Smooth muscle cell (in vitro differentiated cells): ENCODE data around the gene MYH13. TPM values are rescaled to one million over a fixed set of nuclear protein-coding genes. Genes with fewer than 3 reads are reported as not detected.

ENCODE experiments used
- DNase-seq: peaks from one replicate; lab custom pipeline; 2025; ENCODE audit not compliant: unreplicated experiment; lab: John Stamatoyannopoulos, UW
- H2AFZ ChIP-seq: fragments of 200-600 bp; sonication (generic); 2 replicates; pipeline ENCODE4 v1.6.0; 2016; ENCODE audit warnings: antibody characterized with exemption, low read depth, mild to moderate bottlenecking
- H3F3A ChIP-seq: fragments of 200-600 bp; sonication (generic); 2 replicates; pipeline ENCODE4 v1.6.0; 2017; ENCODE audit warnings: antibody characterized with exemption, low read depth
- H3K27ac ChIP-seq: fragments of 200-600 bp; sonication (generic); 2 replicates; pipeline ENCODE4 v1.5.1; 2016; ENCODE audit warnings: low read depth, mild to moderate bottlenecking
- H3K27me3 ChIP-seq: fragments of 200-600 bp; sonication (generic); 2 replicates; pipeline ENCODE4 v1.6.1; 2016; ENCODE audit warnings: low read depth, mild to moderate bottlenecking
- H3K36me3 ChIP-seq: fragments of 200-600 bp; sonication (generic); 2 replicates; pipeline ENCODE4 v1.5.1; 2016; ENCODE audit warnings: low read depth
- H3K4me1 ChIP-seq: fragments of 200-600 bp; sonication (generic); 2 replicates; pipeline ENCODE4 v1.5.1; 2016; ENCODE audit warnings: low read depth
- H3K4me2 ChIP-seq: fragments of 200-600 bp; sonication (generic); 2 replicates; pipeline ENCODE4 v1.6.0; 2016; ENCODE audit warnings: mild to moderate bottlenecking
- H3K4me3 ChIP-seq: fragments of 200-600 bp; sonication (generic); 2 replicates; pipeline ENCODE4 v1.5.1; 2016; ENCODE audit warnings: mild to moderate bottlenecking
- H3K79me2 ChIP-seq: fragments of 200-600 bp; sonication (generic); 2 replicates; pipeline ENCODE4 v1.6.0; 2016; ENCODE audit warnings: low read depth, mild to moderate bottlenecking
- H3K9ac ChIP-seq: fragments of 200-600 bp; sonication (generic); 2 replicates; pipeline ENCODE4 v1.6.0; 2016; ENCODE audit warnings: low read depth
- H3K9me3 ChIP-seq: fragments of 200-600 bp; sonication (generic); replicated peaks from 2 replicates; pipeline ENCODE4 v1.5.1; 2016; ENCODE audit warnings: low read depth
- H4K20me1 ChIP-seq: fragments of 200-600 bp; sonication (generic); 2 replicates; pipeline ENCODE4 v1.6.0; 2016; ENCODE audit warnings: low read depth
- WGBS: methylation state at CpG from one replicate; pipeline ENCODE4 v1.1.7; 2016; ENCODE audit warnings: low lambda C conversion rate; 5-methylcytosine and 5-hydroxymethylcytosine counted together
- polyA plus RNA-seq: library from polyadenylated mRNA; unstranded; fragments of >200 nt; fragmentation: Nextera tagmentation; extraction: Ambion mirVana; gene quantifications from 2 replicates; pipeline ENCODE4 v1.2.1, GENCODE V29; 2016
- total RNA-seq: library from RNA; depleted of rRNA; stranded (reverse); fragments of >200 nt; gene quantifications from 2 replicates; pipeline ENCODE4 v1.2.3, GENCODE V29; 2014
- TF ChIP-seq, protein P1 (sequence below): fragments of 200-600 bp; sonication (generic); IDR thresholded peaks from 2 replicates; pipeline ENCODE4 v1.5.1; 2017; ENCODE audit warnings: borderline replicate concordance, mild to moderate bottlenecking, antibody characterized with exemption; ENCODE audit not compliant: insufficient read depth, poor library complexity, severe bottlenecking

The MYH13 gene
- total and polyA plus RNA-seq, 2 experiments from 2014 or later: 0.09 TPM; not detected in 1

DNA sequence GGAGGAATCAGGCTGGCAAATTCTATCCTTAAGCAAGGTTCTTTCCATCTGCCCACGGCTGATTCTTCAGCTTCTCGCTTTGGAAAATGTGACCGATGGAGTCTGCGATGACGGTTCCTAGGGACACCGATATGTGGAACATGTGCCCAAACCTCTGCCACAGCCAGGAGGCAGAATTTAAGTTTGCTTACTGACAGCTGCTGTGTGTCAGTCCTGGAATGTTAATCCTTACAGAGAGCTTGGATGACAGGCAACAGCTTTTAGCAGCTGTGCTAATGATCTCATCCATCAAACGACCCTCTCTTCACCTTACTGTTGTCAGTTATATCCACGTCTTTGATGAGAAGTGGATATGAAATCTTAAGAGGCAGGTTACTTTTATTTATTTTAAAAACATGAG lies 11.4 kb upstream of the MYH13 start:
- Histone ChIP-seq H2AFZ (no peak overlapping the region), H3K4me1 (no peaks in the 10 kb centered on the region), H3K79me2 (no peaks in the 10 kb centered on the region), H3K4me3 (no peak overlapping the region), H3K27ac (no peak overlapping the region), H4K20me1 (no peaks in the 10 kb centered on the region), H3K9ac (no peak overlapping the region), H3K27me3 (no peaks in the 10 kb centered on the region), H3K36me3 (no peaks in the 10 kb centered on the region), H3K9me3 (no peaks in the 10 kb centered on the region), H3F3A (no peaks in the 10 kb centered on the region), H3K4me2 (no peak overlapping the region)
- WGBS: 43% methylated on average over 8 of the region's 8 CpGs
- TF ChIP-seq, protein P1, sequence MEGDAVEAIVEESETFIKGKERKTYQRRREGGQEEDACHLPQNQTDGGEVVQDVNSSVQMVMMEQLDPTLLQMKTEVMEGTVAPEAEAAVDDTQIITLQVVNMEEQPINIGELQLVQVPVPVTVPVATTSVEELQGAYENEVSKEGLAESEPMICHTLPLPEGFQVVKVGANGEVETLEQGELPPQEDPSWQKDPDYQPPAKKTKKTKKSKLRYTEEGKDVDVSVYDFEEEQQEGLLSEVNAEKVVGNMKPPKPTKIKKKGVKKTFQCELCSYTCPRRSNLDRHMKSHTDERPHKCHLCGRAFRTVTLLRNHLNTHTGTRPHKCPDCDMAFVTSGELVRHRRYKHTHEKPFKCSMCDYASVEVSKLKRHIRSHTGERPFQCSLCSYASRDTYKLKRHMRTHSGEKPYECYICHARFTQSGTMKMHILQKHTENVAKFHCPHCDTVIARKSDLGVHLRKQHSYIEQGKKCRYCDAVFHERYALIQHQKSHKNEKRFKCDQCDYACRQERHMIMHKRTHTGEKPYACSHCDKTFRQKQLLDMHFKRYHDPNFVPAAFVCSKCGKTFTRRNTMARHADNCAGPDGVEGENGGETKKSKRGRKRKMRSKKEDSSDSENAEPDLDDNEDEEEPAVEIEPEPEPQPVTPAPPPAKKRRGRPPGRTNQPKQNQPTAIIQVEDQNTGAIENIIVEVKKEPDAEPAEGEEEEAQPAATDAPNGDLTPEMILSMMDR: no peak
- no peak for DNase-seq

DNA sequence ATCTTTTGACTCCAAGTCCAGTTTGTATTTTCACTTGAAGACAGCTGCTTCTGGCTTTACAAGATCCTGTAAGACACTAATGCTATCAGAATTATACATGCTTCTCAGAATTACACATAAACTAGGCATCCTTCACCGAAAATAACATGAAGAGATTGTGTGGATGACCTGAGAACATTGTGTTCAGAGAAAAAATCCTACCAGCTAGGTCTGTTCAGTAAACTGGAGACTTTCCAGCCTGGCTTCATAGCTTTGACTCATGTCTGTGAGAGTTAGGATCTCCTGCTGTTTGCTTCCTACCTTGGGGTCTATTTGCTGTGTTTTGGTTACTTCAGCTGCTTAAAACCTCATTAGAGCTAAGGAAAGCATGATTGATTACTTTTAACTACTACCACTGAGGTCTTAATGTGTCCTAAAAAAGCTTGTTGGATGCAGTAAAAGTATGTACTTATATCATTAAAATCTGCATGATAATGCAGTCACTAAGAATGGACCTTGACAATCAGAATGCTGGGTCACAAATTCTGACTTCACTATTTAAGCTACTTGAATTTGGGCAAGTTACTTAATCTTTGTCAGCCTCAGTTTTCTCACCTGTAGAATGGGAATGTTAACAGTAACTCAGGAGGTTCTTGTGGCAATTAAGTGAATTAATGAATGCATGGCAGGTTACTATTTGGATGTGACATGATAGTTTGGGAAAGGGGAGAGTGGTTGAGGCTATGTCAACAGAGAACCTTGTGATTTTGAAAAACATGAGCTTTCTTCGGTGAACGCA lies 8.0 kb upstream of the MYH13 start:
- no peaks in the 10 kb centered on the region for H3K79me2 ChIP-seq
- DNase-seq: no peak
- no peaks in the 10 kb centered on the region for H3F3A ChIP-seq
- no peak overlapping the region for H3K4me2 ChIP-seq
- H3K27me3 ChIP-seq: no peaks in the 10 kb centered on the region
- no peak overlapping the region for H3K4me3 ChIP-seq
- no peaks in the 10 kb centered on the region for H4K20me1 ChIP-seq
- H2AFZ ChIP-seq: no peak overlapping the region
- TF ChIP-seq, protein P1: no peak
- no peaks in the 10 kb centered on the region for H3K9me3 ChIP-seq
- no peak overlapping the region for H3K9ac ChIP-seq
- H3K4me1 ChIP-seq: no peaks in the 10 kb centered on the region
- H3K27ac ChIP-seq: no peak overlapping the region
- no peaks in the 10 kb centered on the region for H3K36me3 ChIP-seq
- 85% methylated on average over 3 of the region's 3 CpGs for WGBS

DNA sequence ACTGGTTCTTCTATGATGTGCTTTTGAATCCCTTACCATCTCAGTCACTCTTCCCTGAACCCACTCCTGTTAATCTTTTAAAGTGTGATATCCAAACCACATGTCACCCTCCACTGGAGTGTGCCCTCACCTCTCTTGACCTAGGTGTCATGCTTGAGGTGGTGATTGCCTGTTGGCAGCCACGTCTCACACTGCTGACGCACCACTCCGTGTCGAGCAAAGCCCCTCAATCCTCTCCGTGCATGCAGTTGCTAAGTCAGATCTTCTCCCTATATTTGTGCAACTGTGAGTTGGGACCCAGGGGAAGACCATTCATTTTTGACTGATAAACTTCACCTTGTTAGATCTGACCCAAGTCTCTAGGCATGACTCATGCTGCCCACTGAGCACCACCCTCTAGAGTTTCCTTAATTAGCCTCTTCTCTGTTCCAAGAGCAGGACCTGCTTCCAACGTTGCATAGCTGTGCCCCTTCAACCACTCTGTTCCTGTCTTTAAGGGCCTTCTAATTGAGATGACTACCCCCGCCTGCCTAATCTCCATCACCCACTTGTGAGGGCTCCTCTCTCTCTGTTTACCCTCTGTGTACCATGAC lies 2.7 kb downstream of the MYH13 start:
- Histone ChIP-seq H3K9me3 (no peaks in the 10 kb centered on the region), H4K20me1 (no peaks in the 10 kb centered on the region), H3K4me2 (no peak overlapping the region), H3K4me3 (no peak overlapping the region), H3K9ac (no peak overlapping the region), H2AFZ (no peak overlapping the region), H3F3A (no peaks in the 10 kb centered on the region), H3K36me3 (no peaks in the 10 kb centered on the region), H3K4me1 (no peaks in the 10 kb centered on the region), H3K27me3 (no peaks in the 10 kb centered on the region), H3K79me2 (no peaks in the 10 kb centered on the region), H3K27ac (no peak overlapping the region)
- WGBS: 91% methylated on average over 7 of the region's 7 CpGs
- TF ChIP-seq, protein P1: no peak
- no peak for DNase-seq
